GM18861 (cell line): ENCODE results near the gene GDPD5.

Experiments
- ATAC-seq: cut with Tn5 transposase; IDR thresholded peaks from one replicate; pipeline ENCODE4 v1.9.1; 2021; ENCODE audit not compliant: unreplicated experiment

The GDPD5 gene

DNA sequence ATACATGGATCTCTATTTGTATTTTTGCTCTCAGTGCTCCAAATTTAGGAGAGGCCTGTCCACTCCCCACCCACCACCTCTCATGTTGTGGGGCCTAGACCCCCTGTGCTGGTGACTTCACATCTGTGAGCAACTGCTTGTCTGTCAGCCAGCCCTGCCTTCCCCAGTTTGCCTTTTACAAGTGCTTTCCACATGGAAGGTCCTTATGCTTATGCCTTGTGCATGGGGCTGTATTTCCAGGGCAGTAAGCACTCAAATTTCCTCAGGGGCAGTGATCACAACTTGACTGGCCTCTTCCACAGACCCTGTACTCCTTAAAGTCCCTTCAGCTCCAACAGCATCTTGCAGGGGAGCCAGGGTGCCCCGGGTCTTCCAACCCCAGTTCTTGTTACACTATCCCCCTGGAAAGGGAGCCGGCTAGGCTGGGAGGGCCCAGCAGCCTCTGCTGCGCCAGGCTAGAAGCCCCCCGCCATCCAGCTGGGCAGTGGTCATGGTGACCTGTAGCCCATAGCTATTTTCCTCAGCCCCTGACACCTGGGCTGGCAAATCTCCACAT is 29.9 kb downstream of the GDPD5 start:
- ATAC-seq: no peak

DNA sequence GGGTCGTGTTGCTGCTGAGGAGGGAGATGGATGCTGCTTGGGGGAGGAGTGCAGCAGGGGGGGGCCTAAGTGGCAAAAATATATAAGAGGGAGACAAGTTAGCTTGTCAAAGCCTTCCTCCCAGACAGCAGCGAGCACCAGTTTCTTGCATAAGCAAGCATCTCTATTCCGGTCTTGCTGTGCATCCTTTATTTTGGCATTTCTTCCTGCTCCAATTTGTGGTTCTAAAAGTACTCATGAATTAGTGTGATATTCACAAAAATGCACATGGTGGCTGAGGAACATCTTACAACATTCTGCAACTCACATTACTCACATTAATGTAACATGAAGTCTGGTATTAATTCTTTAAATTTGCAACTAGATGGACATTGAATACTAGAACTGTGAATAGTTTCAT is 32.1 kb downstream of the GDPD5 start:
- ATAC-seq: no peak

DNA sequence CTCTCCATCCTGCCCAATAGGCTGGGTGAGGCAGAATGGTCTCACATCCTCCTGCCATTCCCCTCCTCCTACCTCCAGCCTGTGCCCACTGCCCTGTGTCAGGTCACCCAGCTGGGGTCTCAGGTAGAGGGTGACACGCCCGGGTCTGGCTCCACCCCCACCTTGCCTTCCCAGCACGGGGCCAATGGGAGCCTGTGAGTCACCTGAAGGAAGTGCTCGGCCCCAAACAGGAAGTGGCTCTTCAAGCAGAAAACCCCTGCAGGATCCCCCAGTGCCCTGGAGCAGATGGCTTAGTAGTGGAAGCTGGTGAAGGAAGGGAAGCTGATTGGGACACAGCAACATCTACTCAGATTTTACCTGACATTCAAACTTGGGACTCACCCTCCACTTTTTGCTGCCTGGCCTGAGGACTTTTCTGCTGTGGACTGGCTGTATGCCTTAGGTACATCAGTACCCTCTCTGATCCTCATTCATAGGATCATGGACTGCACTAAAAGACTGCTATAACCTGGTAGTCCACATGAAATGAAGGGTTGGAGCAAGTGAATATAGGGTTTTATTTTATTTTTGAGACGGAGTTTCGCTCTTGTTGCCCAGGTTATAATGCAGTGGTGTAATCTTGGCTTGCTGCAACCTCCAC is 33.4 kb downstream of the GDPD5 start:
- no peak for ATAC-seq

DNA sequence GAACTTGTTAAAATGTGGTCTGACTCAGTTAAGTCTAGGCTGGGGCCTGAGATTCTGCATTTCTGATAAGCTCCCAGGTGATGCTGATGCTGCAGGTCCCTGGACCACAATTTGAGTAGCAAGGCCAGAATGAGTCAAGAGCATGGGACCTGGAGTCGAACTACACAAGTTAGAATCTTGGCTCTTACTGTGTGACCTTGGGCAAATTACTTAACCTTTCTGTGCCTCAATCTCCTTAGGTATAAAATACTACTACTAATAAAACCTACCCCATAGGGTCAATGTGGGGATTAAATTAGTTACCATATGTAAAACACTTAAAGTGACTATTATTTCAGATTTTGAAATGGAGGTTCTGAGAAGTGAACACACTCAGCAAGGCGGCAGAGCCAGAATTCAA is 34.3 kb downstream of the GDPD5 start:
- ATAC-seq: no peak

DNA sequence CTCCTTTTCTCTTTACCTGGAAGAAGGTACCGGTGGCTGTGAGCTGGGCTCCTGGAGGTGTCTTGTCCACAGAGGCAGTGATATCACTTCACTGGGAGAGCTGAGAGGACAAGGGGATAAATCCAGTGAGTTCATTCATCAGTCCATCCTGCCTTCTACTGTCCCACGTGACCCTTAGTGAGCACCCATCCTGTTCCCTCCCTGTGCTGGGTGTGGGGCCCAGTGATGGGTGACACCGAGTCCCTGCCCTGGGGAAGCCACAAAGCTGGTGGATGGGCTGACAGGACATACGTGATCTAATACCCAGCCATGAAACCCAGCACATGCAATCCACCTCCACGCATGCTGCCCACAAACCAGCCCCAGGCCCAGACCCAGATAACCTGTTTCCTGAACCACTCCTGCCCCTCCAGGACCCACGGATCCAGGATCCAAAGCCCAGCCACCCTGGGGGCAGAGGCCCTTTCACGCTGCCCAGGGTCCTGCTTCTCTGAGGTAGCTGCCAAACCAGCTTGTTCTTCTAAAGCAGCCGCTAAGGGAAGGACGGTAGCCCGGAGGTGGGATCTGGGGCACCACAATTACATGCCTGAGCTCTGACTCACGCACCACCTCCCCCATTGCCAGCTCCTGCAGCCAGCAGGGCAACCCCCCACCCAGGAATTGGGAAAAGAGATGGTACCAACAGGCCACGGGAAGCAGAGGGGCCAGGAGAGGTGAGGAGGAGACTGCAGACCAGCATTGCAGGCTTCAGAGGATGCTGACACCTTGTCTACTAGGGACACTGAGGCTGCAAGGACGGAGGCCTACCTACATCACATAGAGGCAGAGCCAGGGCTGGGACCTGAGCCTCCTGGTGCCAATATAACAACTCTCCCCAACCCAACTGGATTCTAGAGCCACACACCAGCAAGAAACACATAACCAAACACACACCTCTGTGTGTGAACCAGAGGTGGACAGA is 35.2 kb downstream of the GDPD5 start:
- no peak for ATAC-seq

DNA sequence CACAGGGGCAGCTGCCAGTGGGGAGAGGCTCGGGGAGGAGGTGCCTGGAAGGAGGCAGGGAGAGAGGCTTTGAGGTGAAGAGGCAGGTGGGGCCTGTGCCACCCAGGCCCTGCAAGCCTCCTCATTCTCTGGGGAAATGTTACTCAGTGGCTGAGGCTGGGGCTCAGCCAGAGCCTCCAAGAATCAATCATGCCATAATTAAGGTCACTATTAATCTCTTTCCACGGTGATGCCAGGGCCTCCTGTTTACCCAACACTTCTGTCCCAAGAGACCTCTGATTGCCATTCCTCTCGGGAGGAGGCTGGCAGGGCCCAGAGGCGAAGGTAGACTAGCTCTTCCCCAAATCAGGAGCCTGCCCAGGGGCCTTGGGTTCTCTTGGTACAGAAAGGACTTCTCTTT is 38.4 kb downstream of the GDPD5 start:
- ATAC-seq: no peak

DNA sequence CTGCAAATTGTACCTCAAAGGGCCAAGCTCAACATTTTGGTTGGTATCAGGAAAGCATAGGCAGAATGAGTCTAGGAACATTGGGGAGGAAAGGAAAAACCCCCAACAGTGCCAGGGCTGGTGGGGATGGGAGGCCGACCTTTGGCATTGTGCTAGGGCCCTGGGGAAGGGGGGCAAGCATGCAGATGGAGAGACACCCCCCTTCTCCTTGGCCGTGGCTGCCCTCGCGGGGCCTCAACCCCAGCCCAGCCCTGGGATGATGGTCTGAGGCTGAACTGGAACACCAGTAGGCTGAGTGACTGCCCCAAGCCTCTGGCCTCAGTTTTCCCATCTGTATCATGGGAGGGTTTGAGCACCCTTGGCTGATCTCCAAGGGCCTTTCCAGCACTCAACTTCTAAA is 40.0 kb downstream of the GDPD5 start:
- no peak for ATAC-seq

DNA sequence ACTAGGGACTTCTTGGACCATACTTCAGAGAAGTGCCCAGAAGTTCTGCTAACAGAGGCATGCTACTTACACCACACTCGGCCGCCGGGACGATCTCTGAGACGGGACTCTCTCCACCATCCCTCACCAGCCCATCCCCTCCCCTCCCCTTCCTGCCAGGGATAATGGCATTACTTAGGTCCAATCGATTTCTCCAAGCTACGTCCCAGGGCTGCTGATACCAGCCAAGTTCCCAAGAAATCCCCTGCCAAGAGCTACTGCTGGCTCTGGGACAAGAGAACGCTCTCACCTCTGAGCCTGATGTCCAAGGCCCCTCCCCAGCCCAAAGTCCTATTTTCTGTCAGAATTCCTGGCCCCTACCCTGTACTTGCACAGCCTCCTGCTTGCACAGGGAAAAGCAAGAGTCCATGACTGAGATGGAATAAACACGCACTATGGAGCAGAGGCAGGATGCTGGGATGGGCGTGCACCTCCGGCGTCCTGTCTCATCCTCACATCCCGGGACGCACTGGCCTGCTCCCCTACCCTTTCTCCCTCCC is 42.7 kb downstream of the GDPD5 start:
- ATAC-seq: no peak

DNA sequence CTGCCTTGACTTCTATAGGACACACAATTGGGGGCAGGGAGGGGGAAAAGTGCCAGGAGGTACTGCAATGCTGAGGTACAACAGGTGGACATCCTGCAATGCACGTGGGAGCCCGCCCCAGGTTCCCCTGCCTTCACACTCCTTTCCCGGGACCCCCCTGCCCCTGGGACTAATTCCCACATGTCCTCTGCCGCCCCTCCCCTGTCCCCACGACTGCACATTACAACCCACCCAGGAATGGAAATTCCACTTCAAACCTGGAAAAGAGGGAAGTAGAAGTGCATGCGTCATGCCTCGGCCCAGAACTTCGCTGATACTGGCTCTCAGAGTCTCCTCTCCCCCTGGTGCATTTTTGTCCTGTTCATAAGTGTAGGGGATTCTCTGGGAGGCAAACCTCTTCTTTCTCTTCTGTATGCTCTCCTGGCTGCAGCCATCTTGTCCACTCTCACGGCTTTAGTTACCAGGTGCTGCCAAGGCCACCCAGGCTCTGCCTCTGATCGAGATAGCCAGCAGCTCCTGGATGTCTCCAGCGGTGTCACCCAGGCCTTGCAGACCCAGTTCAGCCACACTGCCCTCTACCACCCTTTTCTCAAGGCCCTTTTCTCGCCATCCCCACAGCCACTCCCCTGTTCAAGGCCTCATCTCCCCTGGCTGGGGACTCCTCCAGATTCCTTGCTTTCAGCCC is 43.7 kb downstream of the GDPD5 start:
- ATAC-seq: no peak

DNA sequence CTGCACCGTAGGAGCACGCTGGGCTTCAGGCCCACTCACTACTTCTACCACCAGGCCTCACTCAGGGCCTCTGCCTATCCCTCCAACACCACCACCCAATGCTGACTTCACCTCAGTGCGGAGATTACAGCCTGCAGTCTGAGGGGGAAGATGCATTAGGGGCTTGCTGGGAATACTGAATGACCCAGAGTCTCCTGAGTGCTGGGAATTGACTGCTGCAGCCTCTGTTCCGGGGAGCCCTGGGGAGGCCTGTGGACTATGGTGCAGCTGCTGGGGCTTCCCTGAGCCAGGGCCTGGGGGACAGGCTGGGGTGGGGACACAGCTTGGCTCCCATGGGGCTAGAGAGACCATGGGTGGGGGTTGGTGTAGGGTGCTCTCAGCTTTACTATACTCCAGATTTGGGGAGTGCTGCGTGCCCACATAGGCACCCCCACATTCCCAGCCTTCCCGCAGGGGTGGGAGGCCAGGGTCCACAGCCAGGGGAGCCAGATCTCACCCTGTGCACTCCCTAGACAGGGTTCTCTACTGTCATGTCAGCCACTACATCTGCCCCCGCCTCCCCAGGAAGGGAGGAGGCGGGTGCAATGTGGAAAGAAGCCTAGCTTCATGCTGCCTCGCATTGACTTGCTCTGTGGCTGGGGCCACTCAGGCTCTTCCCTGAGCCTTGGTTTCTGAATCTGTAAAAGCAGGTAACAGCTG is 44.4 kb downstream of the GDPD5 start:
- ATAC-seq: no peak

DNA sequence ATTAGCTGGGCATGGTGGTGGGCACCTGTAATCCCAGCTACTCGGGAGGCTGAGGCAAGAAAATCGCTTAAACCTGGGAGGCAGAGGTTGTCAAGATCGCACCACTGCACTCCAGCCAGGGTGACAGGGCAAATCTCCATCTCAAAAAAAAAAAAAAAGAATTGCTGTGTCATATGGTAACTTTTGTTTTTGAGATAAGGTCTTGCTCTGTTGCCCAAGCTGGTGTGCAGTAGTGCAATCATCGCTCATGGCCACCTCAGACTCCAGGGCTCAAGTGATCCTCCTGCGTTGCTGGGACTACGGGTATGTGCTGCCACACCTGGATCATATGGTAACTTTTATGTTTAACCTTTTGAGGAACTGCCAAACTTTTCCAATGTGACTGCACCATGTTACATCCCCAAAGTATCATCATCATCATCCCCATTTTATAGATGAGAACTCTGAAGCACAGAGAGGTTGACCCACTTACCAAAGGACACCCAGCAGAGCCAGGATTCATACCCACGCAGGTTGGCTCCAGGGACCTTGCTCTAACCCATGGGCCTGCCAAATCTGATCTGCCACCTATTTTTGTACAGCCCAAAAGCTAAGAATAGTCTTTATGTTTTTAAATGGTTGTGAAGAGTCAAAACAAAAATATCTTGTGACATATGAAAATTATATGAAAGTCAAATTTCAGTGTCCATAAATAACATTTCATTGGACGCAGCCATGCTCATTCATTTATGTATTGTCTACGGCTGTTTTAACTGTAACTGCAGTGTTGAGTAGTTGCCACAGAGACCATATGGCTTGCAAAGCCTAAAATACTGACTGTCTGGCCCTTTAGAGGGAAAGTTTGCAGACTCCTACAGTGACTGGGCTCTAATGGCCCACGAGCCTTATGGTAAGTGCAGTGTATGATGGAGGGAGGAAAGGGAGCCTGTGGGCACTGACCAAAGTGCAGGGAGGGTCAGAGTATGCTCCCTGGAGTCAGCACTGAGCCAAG is 45.3 kb downstream of the GDPD5 start:
- no peak for ATAC-seq

DNA sequence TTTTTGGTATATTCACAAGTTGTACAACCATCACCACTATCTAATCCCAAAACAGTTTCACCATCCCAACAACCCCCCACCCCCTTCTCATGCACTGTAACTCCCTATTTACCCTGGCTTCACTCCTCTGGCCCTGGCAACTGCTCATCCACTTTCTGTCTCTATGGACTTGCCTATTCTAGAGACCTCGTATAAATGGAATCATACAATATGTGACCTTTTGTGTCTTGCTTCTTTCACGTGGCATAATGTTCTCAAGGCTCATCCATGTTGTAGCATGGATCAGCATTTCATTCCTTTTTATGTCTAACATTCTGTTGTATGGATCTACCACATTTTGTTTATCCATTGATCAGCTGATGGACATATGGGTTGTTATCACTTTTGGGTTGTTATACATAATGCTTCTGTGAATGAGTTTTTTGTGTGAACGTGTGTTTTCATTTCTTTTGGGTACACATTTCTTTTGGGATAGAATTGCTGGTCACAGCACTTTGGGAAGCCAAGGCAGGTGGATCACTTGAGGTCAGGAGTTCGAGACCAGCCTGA is 46.1 kb downstream of the GDPD5 start:
- no peak for ATAC-seq

DNA sequence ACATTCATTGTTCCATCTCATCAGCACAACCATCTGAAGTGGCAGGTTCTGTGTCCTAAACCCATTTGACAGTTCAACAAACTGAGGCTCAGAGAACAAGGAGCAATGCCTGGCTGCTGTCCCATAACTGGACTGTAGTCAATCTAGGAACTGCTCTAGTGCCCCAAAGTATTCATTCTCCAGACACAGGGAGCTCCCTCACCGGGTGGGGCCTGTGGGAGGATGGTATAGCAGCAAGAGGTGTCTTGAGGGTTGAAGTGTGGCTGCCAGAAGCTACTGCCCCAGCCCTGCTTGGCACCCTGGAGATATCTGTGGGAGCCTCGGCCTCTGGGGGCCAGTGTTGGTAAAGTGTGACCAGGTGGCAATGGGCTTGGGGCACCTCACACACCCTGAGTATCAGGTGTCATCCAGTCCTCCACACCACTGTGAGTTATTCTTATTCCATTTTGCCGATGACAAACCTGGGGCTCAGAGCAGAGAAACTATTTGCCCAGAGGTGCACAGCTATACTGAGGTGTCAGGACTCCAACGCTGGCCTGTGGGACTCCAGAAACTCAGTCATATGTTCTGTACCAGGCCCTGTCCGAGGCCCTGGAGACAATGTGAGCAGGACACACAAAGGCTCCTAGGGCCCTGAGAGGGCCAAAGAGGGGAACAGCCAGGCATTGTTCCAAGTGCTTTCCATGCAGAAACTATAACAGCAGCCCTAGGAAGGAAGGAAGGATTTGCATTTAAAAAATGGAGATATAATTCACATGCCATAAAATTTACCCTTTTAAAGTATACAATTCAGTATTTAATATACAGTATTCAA is 46.8 kb downstream of the GDPD5 start:
- ATAC-seq: no peak

DNA sequence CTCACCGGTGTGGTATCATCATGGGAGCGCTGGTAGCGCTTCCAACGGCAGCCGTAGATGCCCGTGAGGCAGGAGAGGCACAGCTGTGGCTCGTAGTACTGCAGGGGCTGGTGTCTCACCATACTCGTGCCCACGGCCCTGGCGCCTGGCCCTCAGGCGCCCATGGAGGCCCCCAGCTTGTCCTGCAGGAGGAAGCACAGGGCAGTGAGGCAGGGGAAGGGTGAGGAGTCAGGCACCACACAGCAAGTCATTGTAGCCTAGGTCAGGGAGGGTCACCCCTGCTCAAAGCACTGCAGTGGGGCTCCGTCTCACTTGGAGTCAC is 48.2 kb downstream of the GDPD5 start:
- no peak for ATAC-seq

DNA sequence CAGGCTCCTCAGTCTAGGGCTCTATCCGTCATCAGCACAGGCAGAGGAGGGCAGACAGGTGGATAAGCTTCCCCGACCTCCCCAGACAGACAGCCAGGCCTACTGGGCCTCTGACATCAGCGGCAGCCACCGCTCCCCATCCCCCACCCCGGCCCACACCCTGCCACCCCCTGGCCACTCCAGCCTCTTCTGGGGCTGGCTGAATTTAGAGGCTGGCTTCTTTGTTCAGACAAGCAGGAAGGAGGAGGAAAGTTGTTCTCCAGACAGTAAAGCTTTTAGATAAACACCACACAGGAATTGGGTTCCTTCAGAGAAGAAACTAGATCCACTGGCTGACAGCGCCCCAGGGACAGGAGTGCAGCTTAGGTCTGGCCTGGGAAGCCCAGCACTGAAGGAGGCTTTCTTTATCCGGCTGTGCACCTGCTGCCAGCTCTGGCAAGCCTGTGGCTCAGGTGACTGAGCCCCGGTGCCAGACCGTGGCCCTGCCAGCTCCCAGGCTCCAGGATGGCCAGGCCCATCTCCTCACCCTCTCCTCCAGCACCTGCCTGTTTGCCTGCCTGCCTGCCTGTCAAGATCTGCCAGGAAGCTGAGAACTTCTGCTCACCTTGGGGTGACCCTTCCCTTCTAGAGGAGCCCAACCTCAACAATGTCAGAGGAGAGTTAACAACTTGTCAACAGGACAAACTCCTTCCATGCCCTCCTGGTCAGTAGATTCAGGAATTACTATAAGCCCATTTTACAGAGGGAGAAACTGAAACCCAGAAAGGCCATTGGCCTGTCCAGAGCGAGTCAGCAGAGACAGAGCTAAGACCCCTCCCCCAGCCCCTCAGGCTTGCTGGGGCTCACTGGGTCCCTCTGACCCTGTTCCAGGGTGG is 48.8 kb downstream of the GDPD5 start:
- ATAC-seq: no peak

DNA sequence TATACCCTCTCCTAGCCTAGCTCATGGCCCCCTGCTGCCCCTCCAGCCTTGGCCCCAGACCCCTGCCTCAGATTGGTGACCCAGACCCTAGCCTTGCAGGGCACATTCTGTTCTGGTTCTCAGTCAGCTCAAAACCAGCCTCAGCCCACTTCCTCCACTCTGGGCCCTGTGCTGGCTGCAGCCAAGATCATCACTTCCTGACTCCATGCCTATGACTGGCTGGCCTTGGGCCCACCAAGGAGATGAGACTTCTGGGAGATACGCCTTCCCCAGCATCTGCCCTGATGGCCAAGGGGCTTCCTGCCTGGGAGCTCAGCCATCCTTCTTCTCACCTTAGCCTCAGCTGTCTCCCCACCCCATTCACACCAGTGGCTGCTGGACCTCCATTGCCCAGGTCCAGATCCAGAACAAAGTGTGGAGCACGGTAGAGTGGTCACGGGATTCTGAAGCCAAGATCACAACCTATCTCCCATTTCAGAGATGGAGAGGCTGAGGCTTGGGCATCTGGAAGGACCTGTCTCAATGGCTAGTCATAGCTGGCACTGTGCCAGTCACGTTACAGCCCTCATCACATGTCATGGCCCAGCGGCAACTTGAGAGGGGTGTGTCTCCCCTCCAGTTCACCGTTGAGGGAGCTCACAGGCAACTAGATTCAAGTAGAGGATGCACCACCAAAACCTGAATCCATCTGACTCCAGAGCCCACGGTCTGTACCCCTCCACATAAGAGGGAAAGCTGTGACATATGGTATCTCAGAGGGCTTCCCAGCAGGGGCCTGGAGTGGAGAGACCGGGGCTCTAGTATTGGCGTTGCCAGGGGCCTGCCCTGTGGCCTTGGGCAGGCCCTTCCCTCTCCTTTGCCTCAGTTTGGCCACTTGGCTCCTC is 49.7 kb downstream of the GDPD5 start:
- ATAC-seq: no peak
